Effector memory CD8-positive, alpha-beta T cell (primary cell): ENCODE measurements around the gene PAQR5.
"Not testable (repeated sequence)": the region's sequence is repeated elsewhere in the genome, so short reads cannot be mapped to it uniquely, and the experiment has no call there.

Experiments used
- ATAC-seq: fragments of 150-1000 bp; cut with Tn5 transposase; replicated peaks from 2 replicates; pipeline ENCODE4 v1.10.0; 2021; ENCODE audit warnings: mild to moderate bottlenecking, moderate library complexity
- DNase-seq, 3 experiments: peaks; one replicate each; pipeline ENCODE4 v3.0.0; 2021
- H3K27ac Mint-ChIP-seq, 2 donors: one replicate each; pipeline ENCODE4 v1.8.0; 2022; ENCODE audit warnings: mild to moderate bottlenecking in 2 of 2, mixed read lengths in 2 of 2, moderate library complexity in 2 of 2
- H3K27me3 Mint-ChIP-seq, 2 donors: one replicate each; pipeline ENCODE4 v1.8.0; 2022; ENCODE audit warnings: mixed read lengths in 2 of 2
- H3K36me3 Mint-ChIP-seq: one replicate; pipeline ENCODE4 v1.8.0; 2022; ENCODE audit warnings: mild to moderate bottlenecking, moderate library complexity, mixed read lengths; ENCODE audit not compliant: insufficient read depth
- H3K4me1 Mint-ChIP-seq, 2 donors: one replicate each; pipeline ENCODE4 v1.8.0; 2022; ENCODE audit warnings: low read depth in 2 of 2, mixed read lengths in 2 of 2
- H3K4me3 Mint-ChIP-seq, 2 donors: one replicate each; pipeline ENCODE4 v1.8.0; 2022; ENCODE audit warnings: mild to moderate bottlenecking in 2 of 2, mixed read lengths in 2 of 2, moderate library complexity in 2 of 2
- H3K9me3 Mint-ChIP-seq, 2 donors: one replicate each; pipeline ENCODE4 v1.8.0; 2022; ENCODE audit warnings: mixed read lengths in 2 of 2

Gene PAQR5

DNA sequence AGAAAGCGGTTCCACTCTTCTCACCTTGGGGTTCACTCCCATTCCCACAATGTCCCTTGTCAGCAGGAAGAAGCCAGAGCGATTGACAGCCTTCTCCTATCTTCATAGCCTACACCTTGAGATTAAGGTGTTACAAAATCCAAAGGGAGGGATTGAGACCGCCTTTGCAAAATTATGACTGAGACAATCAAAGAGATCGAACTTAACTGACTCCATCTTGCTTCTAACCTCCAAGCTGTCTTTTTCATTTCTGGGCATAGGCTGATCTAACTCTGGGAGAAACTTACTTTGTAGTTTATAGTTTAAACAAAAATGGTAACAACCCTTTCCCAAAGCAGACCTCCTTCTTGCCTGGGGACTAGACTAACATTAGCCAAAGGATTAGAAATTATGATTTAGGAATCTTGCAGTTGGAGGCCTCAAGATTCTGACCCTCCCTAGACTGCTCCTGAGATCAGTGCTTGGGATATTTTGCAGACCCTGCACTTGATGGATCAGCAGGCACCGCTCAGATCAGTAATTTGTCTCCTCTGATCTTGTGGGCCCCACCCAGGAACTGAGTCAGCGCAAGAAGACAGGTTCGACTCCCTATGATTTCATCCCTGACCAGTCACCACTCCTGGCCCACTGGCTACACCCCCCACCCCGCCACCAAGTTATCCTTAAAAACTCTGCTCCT is 40.0 kb downstream of the PAQR5 start:
- DNase-seq (no peak), ATAC-seq (no peak)
- H3K4me1 Mint-ChIP-seq, result no peaks in the 10 kb centered on the region
- no peak overlapping the region for H3K27ac Mint-ChIP-seq
- no peaks in the 10 kb centered on the region for H3K9me3 Mint-ChIP-seq
- H3K36me3 Mint-ChIP-seq, result no peaks in the 10 kb centered on the region
- no peak overlapping the region for H3K4me3 Mint-ChIP-seq
- peaks cover 14 to 34% of the 10 kb centered on the region in 2 donors for H3K27me3 Mint-ChIP-seq

GRCh38 chr15:69339214-69339543 is 40.5 kb downstream of the PAQR5 start:
- H3K9me3 Mint-ChIP-seq, H3K4me1 Mint-ChIP-seq, DNase-seq, H3K36me3 Mint-ChIP-seq, H3K4me3 Mint-ChIP-seq, ATAC-seq, H3K27ac Mint-ChIP-seq: not testable (repeated sequence)
- H3K27me3 Mint-ChIP-seq, result peaks cover 11 to 35% of the 10 kb centered on the region in 2 donors

GRCh38 chr15:69340243-69340900 is 41.7 kb downstream of the PAQR5 start:
- H3K27ac Mint-ChIP-seq, result no peak overlapping the region

GRCh38 chr15:69341356-69341755 is 42.6 kb downstream of the PAQR5 start:
- H3K4me3 Mint-ChIP-seq, result no peak overlapping the region
- H3K4me1 Mint-ChIP-seq, result no peaks in the 10 kb centered on the region
- H3K9me3 Mint-ChIP-seq, result no peaks in the 10 kb centered on the region
- DNase-seq, result no peak
- H3K27ac Mint-ChIP-seq, result no peak overlapping the region
- peaks cover 5 to 32% of the 10 kb centered on the region in 2 donors for H3K27me3 Mint-ChIP-seq
- no peaks in the 10 kb centered on the region for H3K36me3 Mint-ChIP-seq
- no peak for ATAC-seq

More at GRCh38 chr15:69340243-69340900, 41.7 kb downstream of the PAQR5 start:
- H3K9me3 Mint-ChIP-seq, result no peaks in the 10 kb centered on the region
- DNase-seq, result no peak
- no peak for ATAC-seq
- no peaks in the 10 kb centered on the region for H3K36me3 Mint-ChIP-seq
- H3K27me3 Mint-ChIP-seq, result peaks cover 5 to 32% of the 10 kb centered on the region in 2 donors
- H3K4me1 Mint-ChIP-seq, result no peaks in the 10 kb centered on the region
- no peak overlapping the region for H3K4me3 Mint-ChIP-seq

GRCh38 chr15:69342460-69343076 is 43.9 kb downstream of the PAQR5 start:
- H3K27ac Mint-ChIP-seq, result no peak overlapping the region

DNA sequence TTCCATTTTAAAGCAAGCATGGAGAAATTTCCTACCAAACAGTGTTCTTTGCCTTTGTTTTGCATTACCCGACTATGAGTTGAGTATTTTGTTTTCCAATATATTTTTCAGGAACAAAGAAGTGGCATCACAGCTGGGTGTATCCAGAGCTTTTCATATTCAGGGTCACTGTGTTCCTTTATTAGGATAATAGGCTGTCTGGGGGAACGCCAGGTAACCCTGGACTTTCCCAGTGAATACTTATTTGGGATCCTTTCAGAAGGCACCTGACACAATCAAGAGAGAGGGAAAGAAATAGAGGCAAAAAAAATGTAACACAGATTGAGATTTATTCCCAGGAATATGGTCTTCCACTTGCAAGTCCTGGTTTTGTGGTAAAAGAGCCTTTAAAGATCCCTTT is 44.4 kb downstream of the PAQR5 start:
- peaks cover 5 to 32% of the 10 kb centered on the region in 2 donors for H3K27me3 Mint-ChIP-seq
- H3K36me3 Mint-ChIP-seq, result no peaks in the 10 kb centered on the region
- H3K27ac Mint-ChIP-seq, result no peak overlapping the region
- ATAC-seq (no peak), DNase-seq (no peak)
- no peaks in the 10 kb centered on the region for H3K9me3 Mint-ChIP-seq
- H3K4me1 Mint-ChIP-seq, result no peaks in the 10 kb centered on the region
- H3K4me3 Mint-ChIP-seq, result no peak overlapping the region

More at GRCh38 chr15:69342460-69343076, 43.9 kb downstream of the PAQR5 start:
- Mint-ChIP-seq H3K36me3 (no peaks in the 10 kb centered on the region), H3K4me1 (no peaks in the 10 kb centered on the region), H3K9me3 (no peaks in the 10 kb centered on the region), H3K4me3 (no peak overlapping the region), H3K27me3 (peaks cover 5 to 32% of the 10 kb centered on the region in 2 donors)
- ATAC-seq, result no peak
- DNase-seq, result no peak

- no peak for ATAC-seq
- Mint-ChIP-seq H3K4me3 (no peak overlapping the region), H3K36me3 (no peaks in the 10 kb centered on the region), H3K9me3 (no peaks in the 10 kb centered on the region), H3K27ac (no peak overlapping the region), H3K27me3 (peaks cover 5 to 32% of the 10 kb centered on the region in 2 donors), H3K4me1 (no peaks in the 10 kb centered on the region)
- no peak for DNase-seq
These were observed 45.5 kb downstream of the PAQR5 start for GRCh38 chr15:69344238-69344637.

GRCh38 chr15:69346112-69346511 is 47.4 kb downstream of the PAQR5 start:
- Mint-ChIP-seq H3K36me3 (no peaks in the 10 kb centered on the region), H3K27ac (no peak overlapping the region), H3K4me1 (no peaks in the 10 kb centered on the region), H3K9me3 (no peaks in the 10 kb centered on the region), H3K4me3 (no peak overlapping the region), H3K27me3 (peaks cover 5 to 32% of the 10 kb centered on the region in 2 donors)
- ATAC-seq, result no peak
- no peak for DNase-seq

- DNase-seq (no peak), ATAC-seq (no peak)
- no peaks in the 10 kb centered on the region for H3K4me1 Mint-ChIP-seq
- no peaks in the 10 kb centered on the region for H3K36me3 Mint-ChIP-seq
- H3K27ac Mint-ChIP-seq, result no peak overlapping the region
- H3K27me3 Mint-ChIP-seq, result no peaks in the 10 kb centered on the region
- H3K9me3 Mint-ChIP-seq, result no peaks in the 10 kb centered on the region
- no peak overlapping the region for H3K4me3 Mint-ChIP-seq
These were observed 52.6 kb downstream of the PAQR5 start for GRCh38 chr15:69351333-69351732.

GRCh38 chr15:69351884-69352283 is 53.2 kb downstream of the PAQR5 start:
- Mint-ChIP-seq H3K4me1 (no peaks in the 10 kb centered on the region), H3K27me3 (peaks cover 4% of the 10 kb centered on the region in 2 donors), H3K4me3 (no peak overlapping the region), H3K36me3 (no peaks in the 10 kb centered on the region), H3K9me3 (no peaks in the 10 kb centered on the region), H3K27ac (no peak overlapping the region)
- no peak for ATAC-seq
- DNase-seq, result no peak

- Mint-ChIP-seq H3K4me1 (no peaks in the 10 kb centered on the region), H3K27me3 (peaks cover 7 to 18% of the 10 kb centered on the region in 2 donors), H3K4me3 (no peak overlapping the region), H3K36me3 (no peaks in the 10 kb centered on the region), H3K27ac (no peak overlapping the region), H3K9me3 (no peaks in the 10 kb centered on the region)
- ATAC-seq (no peak), DNase-seq (no peak)
These were observed 59.4 kb downstream of the PAQR5 start for GRCh38 chr15:69357773-69358771.

DNA sequence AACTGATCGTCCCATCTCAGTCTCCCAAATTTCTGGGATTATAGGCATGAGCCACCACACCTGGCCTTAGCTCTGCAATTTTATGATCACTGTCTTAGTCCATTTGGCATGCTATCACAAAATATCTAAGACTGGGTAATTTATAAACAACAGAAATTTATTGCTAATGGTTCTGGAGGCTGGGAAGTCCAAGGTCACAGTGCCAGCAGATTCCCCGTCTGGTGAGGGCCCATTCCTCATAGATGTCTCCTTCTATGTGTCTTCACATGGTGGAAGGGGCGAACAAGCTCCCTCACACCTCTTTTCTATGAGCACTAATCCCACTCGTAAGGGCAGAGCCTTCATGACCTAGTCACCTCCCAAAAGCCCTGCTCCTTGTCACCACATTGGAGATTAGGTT is 60.1 kb downstream of the PAQR5 start:
- no peaks in the 10 kb centered on the region for H3K36me3 Mint-ChIP-seq
- peaks cover 7 to 18% of the 10 kb centered on the region in 2 donors for H3K27me3 Mint-ChIP-seq
- ATAC-seq (no peak), DNase-seq (no peak)
- no peaks in the 10 kb centered on the region for H3K9me3 Mint-ChIP-seq
- H3K4me1 Mint-ChIP-seq, result no peaks in the 10 kb centered on the region
- no peak overlapping the region for H3K27ac Mint-ChIP-seq
- no peak overlapping the region for H3K4me3 Mint-ChIP-seq

DNA sequence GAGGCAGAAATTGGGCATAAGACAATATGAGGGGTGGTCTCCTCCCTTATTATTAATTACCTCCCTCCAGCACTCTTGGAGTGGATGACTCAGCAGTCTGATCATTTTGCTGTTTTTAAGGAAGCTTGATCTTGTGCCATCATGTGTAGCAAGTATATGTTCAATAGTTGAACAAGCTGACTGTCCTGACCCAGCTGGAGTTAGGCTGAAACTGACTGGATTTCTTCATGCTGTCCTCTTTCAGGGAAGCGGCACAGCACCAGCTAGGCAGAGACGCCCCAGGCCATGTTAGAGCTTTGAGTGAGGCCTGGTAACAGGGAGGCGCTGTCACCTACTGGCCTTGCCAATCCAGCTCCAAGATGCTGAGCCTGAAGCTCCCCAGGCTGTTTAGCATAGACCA is 61.0 kb downstream of the PAQR5 start:
- Mint-ChIP-seq H3K4me3 (no peak overlapping the region), H3K27ac (no peak overlapping the region), H3K27me3 (peaks cover 7 to 18% of the 10 kb centered on the region in 2 donors), H3K36me3 (no peaks in the 10 kb centered on the region), H3K9me3 (no peaks in the 10 kb centered on the region), H3K4me1 (no peaks in the 10 kb centered on the region)
- DNase-seq (no peak), ATAC-seq (no peak)
